Midbrain (tissue), 1 donor: ENCODE data around the gene SRP68.
A peak's percentile ranks its signal among the peaks of the same experiment; 100 is the strongest.

Experiments used
- DNase-seq: peaks from one replicate; lab custom pipeline; 2025; lab: John Stamatoyannopoulos, UW

SRP68 gene

DNA sequence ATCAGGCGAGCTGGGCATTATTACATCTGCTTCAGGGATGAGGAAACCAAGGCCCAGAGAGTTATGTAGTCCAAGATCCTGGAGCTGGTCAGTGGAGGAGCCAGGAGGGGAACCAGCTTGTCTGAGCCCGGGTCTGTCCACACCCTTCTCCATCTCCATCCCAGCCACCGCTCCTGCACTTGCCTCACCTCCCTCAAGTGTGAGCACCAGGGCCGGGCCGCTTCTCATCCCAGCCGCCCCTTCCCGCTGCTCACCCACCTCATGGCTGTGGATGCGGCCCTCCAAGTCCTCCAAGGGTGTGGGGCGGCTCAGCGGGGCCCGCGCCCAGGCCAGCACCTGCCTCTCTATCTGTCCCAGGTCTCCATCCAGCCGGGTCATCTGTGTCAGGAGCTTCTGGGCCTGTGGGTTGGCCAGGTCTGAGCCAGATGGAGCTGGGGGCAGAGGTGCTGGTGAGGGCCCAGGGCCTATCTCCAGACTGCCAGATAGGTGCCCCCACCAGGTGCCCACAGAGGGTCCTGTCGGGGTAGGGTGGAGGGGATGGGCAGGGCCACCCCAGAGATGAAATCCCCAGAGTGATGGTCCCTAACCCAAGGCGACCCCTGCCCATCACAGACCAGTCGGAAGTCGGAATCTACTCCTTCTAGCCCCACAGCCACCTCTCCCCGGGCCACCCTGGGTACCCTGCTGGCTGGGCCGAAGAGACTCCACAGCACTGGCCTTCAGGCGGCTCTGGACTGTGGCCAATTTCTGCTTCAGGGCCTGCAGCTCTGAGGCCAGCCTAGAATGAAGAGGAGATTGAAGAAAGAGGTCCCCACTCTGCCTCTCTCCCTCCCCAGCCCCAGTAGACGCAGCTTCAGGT, 54.6 kb downstream of the SRP68 start:
- no peak for DNase-seq

DNA sequence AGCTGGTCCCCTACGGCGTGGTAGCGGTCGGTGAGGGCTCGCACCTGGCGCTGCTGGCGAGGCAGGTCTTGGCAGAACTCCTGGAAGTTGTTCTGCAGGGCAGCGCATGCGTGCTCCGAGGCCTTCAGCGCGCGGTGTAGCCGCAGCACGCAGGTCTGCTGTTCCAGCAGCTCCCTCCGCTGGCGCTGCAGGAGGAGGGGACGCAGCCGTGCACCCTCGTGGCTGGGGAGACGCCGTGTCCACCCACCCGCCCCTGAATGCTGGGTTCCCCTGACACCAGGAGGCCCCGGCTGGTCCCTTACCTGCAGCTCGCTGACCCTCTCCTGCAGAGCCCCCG, 57.4 kb downstream of the SRP68 start:
- no peak for DNase-seq

DNA sequence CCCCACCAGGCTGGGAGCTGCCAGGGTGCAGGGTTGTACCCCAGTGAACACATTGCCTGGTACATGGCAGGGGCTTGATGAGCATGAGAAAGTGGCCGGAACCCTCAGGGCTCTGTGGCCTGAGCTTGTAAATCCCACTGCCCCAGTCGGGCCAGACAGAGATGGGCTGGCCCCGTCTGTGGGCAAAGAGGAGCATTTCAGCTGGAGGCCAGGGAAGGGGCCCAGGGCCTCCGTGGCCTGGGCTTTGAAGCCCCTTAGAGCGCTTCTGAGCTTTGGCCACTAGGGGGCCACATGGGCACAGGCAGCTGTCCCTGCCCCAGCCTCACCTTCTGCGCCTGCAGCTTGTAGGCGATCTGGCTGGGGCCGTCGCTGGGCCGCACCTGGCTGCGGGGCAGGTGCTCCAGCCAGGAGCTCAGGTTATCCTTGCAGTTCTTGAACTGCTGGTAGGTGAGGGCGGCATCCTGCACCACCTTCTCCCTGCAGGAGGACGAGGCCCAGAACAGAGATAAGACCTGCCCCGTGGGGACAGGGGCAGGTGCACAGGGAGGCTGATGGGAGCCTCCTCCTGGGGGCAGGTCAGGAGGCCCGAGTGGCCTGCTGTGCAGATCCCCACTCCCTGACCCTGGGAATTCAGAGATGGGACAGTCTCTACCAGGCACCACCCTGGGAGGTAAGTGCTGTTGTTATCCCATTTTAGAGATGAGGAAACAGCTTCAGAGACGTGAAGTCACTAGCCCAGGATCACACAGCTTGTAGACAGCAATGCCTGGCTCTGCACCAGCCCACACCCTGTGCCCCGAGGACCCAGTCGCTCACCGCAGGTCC, 58.0 kb downstream of the SRP68 start:
- peak; percentile 43 for DNase-seq

DNA sequence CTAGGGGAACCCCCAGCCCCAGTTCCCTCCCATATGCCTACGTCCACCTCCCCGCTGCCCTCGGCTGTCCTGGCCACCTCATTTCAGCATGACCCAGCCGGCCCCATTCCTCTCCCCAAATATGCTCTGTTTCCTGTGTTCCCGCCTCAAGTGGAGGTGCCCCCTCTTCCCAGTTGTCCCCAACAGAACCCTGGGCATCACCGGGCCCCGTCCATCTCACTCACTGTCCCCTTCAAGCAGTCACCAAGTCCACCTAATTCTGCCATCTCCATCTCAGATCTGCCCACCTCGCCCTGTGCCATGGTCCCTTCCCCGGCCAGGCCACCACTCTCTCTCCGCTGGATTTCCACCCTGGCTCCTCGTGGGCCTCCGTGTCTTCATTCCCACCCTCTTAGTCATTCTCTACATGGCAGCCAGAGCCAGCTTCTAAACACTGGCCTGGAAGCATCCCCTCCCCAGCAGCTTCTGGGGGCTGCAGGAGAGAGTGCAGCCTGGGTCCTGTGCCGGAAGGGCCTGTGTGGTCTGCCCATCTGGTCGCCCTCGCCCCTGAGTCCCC, 58.9 kb downstream of the SRP68 start:
- no peak for DNase-seq

DNA sequence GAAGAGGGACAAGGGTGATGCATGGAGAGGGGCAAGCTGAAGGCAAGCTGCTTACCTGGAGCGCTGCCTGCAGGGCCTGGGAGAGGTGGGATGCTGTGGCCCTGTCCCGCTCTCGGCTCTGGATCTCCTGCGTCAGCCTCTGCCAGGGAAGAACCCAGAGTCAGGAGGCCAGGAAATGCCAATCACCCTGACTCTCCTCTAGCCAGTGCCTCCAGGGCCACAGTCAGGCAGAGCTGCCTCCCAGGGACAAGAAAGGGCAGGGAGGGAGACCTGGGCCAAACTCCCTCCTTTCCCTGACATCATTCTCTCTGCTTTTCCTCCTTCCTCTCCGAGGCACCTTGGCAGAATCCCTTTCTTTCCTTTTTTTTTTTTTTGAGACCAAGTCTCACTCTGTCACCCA, 60.4 kb downstream of the SRP68 start:
- no peak for DNase-seq

DNA sequence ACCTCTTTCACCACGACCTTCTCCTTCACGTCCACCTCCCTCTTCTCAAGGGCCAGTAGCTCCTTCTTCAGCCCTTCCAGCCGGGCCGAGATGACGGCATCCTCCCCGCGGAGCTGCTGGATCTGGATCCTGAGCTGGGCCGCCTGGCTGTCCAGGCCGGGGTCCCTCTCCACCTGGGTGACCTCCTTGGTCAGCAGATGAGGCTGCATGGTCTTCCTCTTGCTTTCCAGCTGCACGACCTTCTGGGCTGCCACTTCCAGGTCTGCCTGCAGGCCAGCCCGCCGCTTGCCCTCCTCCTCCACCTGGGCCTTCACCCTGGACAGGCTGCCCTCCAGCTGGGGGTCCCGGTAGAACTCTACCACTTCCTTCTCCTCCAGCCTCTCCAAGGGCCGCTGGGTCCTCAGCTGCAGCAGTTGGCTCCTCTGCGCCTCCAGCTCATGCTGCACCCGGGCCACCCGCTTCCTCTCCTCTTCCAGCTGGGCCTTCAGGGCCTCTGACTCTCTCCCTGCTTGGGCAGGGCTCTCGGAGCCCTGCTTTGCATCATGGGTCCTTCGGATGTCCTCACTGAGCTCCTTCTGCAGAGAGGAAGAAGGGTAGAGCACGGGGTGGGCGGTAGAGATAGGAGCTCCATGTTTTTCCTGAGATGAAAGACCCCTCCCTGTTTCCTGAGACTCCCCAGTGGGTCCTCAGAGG, 62.2 kb downstream of the SRP68 start:
- no peak for DNase-seq

DNA sequence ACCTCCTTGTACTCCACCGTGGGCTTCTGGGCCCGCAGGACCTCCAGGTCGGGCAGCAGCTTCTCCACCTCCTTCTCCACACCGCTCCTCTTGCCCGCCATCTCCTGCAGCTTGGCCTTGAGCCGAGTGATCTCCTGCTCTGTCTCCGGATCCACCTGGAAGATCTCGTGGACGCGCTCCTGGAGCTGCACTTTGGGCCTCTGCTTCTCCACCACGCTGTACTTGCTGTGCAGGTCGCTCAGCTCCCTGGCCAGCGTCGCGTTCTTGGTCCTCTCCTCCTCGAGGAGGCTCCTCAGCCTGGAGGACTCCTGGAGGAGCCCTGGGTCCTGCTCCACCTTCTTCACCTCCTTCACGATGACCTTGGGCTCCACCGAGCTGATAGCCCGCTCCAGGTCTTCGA, 62.9 kb downstream of the SRP68 start:
- DNase-seq = no peak

DNA sequence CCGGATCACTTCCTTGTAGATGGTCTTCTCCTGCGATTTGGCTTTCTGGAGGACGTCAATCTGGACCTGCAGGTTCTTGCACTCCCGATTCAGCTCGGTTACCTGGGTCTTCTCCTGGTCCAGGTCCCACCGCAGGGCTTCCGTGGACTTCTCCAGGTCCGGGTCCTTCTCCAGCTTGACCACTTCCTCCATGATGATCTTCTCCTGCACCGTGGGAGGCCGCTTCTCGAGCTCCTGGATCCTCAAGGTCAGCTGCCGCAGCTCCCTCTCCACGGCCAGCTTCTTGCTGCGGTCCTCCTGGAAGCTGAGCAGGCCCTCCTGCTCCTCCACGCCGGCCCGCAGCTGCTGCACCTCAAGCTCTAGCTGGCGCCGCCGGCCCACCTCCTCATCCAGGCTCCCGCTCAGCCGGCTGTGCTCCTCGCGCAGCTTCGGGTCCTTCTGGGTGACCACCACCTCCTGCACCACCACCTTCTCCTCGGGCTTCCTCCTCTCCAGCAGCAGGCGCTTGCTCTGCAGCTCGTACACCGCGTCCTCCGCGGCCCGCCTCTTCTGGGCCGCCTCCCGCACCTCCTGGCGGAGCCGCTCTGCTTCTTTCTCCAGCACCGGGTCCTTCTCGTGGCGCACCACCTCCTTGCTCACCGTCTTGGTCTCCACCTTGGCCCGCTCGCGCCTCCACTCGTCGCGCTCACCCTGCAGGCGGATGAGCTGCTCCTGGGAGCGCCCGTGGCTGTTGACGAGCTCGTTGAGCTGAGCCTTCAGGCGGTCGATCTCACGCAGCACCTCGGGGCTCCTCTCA, 63.5 kb downstream of the SRP68 start:
- no peak for DNase-seq

DNA sequence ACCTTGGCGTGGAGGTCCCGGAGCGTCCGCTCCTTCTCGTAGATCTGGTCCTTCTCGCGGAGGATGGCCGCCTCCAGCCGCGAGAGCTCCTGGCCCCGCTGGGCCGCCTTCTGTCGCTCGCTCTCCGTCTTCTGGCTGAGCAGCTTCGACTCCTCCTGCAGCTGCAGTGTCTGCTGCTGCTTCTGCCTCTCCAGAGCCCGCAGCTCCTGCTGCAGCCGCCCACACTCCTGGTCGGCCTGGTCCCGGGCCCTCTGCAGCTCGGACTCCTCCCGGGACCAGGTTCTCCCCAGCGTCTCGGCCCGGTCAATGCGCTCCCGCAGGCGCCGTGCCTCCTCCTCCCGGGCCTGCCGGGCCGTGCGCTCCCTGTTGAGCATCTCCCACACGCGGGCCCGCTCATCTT, 64.1 kb downstream of the SRP68 start:
- DNase-seq = no peak

DNA sequence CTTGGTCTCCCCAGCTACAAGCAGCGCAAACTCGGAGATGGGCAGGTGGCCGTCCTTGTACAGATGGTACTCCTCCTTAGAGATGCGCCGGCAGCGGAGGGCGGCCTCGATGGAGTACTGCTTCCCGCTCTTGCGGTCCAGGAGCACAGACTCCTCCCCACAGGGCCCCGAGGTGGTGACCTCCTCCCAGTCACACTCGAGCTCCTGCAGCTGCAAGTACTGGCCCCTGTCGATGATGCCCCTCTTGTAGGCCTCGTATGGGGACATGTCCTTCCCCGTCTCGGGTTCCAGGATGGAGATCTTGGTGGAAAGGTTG, 64.5 kb downstream of the SRP68 start:
- DNase-seq = no peak

DNA sequence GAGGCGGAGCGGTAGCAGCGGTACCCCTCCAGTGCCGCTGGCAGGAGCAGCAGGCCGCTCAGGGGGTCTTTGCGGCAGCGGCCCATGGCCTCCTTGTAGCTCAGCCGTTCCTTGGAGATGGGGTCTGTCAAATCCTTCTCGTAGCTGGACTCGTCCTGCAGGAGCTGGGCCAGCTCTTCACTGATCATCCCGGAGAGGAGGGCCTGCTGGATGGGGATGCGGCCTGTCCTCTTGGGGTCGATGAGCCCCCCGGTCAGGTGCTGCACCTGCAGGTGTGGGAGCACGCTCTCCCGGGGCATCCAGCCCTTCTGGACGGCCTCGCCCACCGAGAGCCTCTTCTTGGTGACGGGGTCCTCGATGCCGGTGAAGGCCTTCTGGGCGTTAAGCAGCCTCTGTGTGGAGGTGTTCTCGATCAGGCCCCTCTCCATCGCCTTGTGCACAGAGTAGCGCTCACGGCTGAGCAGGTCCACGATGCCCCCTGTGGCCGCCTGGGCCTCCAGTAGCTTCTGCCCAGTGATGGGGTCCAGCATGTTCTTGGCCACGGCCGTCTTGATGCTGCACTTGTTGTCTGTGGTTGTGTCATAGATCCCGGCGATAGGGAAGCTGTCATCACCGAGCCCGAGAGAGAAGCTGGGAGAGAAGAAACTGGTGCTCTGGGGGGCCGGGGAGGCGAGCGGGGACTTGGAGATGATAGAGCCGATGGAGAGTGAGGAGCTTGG, 65.0 kb downstream of the SRP68 start:
- no peak for DNase-seq

DNA sequence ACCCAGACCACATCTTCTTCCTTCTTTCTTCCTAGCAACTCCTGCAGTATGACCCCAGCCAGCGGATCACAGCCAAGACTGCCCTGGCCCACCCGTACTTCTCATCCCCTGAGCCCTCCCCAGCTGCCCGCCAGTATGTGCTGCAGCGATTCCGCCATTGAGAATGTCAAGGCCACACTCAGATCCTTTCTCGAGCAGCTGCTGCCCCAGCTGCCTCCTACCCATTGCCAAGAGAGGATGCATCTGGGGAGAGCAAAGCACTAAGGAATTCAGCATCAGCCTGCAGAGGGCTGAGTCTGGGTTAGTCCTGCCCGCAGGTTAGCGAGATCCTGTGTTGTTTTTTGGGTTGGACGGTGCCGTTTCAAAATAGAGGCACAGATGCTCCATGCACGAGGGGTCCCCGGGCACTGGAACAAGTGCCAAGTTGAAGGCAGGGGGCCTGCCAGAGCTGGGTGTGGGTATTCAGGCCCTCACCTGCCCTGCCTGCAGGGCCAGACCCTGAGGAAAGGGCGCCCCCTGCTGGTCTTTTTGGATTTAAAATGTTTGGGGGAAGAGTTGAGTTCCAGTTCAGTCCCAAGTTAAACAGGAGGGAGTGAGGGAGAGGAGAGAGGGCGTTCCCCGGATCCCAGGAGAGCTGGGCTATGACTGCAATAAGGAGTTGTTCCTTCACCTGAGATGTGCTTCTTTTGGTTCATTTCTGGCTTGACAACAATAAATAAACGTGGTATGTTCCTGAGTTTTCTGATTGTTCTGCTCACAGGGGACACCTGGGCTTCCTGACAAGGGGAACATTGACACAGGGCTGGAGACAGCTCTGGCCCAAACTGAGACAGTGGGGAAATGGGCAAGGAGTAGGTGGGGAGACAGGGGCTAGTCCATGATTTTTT, 66.8 kb downstream of the SRP68 start:
- DNase-seq = peak; percentile 75

DNA sequence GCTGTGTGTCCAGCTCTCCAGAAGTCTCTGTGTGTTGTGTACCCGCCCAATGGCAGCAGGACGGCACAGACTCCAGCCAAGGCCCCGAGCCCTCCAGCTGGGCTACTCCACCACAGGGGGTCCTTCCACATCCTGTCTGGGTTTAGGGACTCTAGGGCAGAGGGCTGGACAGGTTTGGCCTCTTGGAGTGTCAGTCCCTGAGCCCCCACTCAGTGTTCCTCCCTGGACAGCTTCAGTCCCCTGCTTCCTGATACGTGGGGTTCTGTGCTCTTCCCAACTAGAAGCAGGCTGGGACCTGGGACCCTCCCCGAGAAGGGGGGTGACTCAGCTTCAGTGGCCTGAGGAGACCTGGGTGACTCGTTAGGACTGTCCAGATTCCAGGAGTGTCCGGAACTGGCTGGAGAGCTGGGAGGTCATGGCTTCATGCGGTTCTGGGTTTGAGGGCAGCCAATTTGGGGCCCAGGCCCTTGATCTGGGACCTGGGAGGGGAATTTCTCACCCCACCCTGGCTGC, 67.5 kb downstream of the SRP68 start:
- DNase-seq = no peak

DNA sequence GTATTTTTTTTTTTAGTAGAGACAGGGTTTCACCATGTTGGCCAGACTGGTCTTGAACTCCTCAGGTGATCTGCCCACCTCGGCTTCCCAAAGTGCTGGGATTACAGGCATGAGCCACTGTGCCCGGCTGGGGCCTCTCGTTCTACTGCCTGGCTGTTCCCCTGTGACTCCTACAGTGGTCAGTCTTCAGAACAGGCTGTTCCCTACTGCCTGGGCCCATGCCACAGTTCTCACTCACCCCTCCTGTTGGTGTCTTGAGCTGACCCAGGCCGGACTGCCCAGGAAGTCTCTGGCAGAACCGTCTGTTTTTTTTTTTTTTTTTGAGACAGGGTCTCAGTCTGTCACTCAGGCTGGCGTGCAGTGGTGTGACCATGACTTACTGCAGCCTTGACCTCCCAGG, 68.4 kb downstream of the SRP68 start:
- no peak for DNase-seq

DNA sequence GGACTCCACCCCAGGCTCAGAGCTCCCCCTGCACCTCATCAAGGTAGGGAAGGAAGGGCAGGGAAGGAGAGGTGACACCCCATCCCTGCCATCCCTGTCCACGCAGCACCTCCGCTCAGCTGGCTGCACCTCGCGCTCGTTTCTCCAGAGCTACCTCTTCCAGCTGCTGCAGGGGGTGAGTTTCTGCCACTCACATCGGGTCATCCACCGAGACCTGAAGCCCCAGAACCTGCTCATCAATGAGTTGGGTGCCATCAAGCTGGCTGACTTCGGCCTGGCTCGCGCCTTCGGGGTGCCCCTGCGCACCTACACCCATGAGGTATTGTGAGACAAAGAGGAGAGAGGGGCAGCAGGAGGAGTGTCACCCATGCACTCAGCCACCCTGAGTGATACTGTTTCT, 70.2 kb downstream of the SRP68 start:
- DNase-seq = no peak

DNA sequence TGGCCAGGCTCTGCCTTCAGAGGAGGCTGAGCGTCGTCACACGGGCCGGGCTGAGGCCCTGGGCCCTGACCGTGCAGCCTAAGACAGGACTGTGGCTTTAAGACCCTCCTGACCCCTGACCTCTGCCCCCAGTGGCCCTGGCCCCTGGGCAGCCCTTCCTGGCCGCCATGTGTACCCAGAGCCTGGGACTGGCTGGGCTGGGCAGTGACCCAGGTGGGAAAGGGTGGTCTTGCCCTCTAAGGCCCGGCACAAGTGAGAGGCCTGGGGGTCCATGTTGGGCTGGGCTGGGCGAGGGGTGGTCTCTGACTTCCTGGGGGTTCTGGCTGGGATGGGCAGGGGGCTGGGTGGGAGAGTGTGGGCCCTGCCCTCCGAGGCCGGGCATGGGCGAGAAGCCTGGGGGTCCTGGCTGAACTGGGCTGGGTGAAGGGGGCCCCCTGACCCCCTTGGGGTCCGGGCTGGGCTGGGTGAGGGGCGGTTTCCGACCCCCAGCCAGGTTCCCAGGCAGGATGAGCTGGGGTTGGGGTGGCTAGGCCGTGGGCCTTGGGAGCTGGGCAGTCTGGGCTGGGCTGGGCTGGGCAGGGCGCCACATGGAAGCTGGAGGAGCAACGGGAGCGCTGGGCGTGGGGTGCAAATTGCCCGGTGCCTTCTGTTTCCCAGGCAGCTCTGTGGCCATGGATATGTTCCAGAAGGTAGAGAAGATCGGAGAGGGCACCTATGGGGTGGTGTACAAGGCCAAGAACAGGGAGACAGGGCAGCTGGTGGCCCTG, 71.4 kb downstream of the SRP68 start, which contains the start of gene CDK3:
Gene CDK3 (plus strand): TSS at position 101 of the 767 bp plus-strand sequence. CDS start 571 bp downstream, at position 672.
- DNase-seq = no peak

DNA sequence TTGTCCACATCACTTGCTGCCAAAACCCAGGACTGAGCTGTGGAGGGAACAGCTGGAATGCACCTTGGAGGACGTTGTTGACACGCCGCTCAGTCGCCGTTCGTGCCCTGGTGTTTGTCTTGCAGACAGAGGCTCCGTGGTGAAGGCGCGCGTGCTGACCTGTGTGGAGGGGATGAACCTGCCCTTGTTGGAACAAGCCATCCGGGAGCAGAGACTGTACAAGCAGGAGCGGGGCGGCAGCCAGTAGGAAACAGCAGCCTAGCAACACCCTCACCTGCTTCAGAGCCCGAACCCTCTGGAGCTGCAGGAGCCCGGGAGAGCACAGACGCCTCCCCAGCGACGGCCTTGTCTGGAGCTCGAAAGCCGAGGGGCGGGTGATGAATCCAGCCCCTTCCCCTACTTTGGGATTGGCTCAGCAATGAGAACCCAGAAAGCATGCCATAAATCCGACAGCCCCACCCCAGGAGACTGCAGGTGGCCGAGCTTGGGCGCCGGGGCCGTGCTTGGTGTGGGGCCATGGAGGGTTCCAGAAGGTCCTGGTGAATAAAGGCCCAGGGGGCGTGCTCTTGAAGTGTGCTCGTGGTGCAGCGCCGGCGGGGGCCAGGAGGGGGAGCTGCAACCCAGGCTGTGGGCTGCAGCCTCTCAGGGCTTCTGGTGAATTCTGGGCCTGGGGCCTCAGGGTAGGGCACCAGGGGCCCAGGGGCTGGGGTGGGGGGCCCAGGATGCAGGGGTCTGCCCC, 72.1 kb downstream of the SRP68 start:
- no peak for DNase-seq

DNA sequence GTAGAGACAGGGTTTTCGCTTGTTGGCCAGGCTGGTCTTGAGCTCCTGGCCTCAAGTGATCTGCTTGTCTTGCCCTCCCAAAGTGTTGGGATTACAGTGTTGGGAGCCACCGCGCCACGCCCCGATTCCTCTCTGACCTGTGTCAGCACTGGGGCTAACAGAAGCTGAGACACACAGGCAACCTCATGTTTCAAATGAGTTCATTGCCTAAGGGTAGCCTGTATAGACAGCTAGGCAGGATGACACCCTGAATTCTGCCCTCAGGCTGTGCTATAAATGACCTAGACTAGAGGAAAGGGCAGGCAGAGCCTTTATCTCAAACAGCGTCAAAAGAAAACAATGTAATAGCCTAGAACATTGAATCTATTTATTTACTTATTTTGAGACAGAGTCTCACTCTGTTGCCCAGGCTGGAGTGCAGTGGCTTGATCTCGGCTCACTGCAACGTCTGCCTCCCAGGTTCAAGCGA, 74.0 kb downstream of the SRP68 start:
- DNase-seq = no peak
